Loucy (cell line): ENCODE results near the gene AMFR.
A peak's percentile ranks its signal among the peaks of the same experiment; 100 is the strongest.

Experiments used
- H2AFZ ChIP-seq: fragments of 200-600 bp; sonication (generic); 2 replicates; pipeline ENCODE4 v1.6.0; 2016; ENCODE audit warnings: antibody characterized with exemption, mild to moderate bottlenecking, low read length, moderate library complexity
- H3F3A ChIP-seq: fragments of 200-600 bp; 2 replicates; pipeline ENCODE4 v1.6.0; 2016; ENCODE audit warnings: antibody characterized with exemption, low read depth, mild to moderate bottlenecking
- H3K27me3 ChIP-seq: fragments of 200-600 bp; sonication (generic); 2 replicates; pipeline ENCODE4 v1.6.1; 2014; ENCODE audit warnings: low read length, mild to moderate bottlenecking; ENCODE audit not compliant: insufficient read depth, poor library complexity, severe bottlenecking
- H3K36me3 ChIP-seq: fragments of 200-600 bp; sonication (generic); 2 replicates; pipeline ENCODE4 v1.6.1; 2016; ENCODE audit warnings: low read length; ENCODE audit not compliant: insufficient read depth
- H3K4me1 ChIP-seq: fragments of 200-600 bp; sonication (generic); 2 replicates; pipeline ENCODE4 v1.5.1; 2014; ENCODE audit warnings: low read length, mild to moderate bottlenecking; ENCODE audit not compliant: insufficient read depth, poor library complexity, severe bottlenecking
- H3K4me2 ChIP-seq: fragments of 200-600 bp; sonication (generic); 2 replicates; pipeline ENCODE4 v1.6.0; 2014; ENCODE audit warnings: antibody characterized with exemption, low read length, low read depth, mild to moderate bottlenecking; ENCODE audit not compliant: poor library complexity, severe bottlenecking
- H3K4me3 ChIP-seq: fragments of 200-600 bp; sonication (generic); 2 replicates; pipeline ENCODE4 v1.5.1; 2014; ENCODE audit warnings: low read length, mild to moderate bottlenecking, mixed read lengths; ENCODE audit not compliant: poor library complexity, severe bottlenecking
- H3K79me2 ChIP-seq: fragments of 200-600 bp; sonication (generic); 2 replicates; pipeline ENCODE4 v1.6.1; 2014; ENCODE audit warnings: low read length; ENCODE audit not compliant: insufficient read depth
- H3K9ac ChIP-seq: fragments of 200-600 bp; sonication (generic); 2 replicates; pipeline ENCODE4 v1.6.0; 2014; ENCODE audit warnings: mild to moderate bottlenecking, low read depth, low read length, moderate library complexity; ENCODE audit not compliant: poor library complexity, severe bottlenecking
- H3K9me2 ChIP-seq: fragments of 200-600 bp; sonication (generic); replicated peaks from 2 replicates; pipeline ENCODE4 v1.6.1; 2016; ENCODE audit warnings: low read depth, low read length, mixed read lengths
- H3K9me3 ChIP-seq: fragments of 200-600 bp; sonication (generic); 2 replicates; pipeline ENCODE4 v1.6.1; 2014; ENCODE audit warnings: mild to moderate bottlenecking, antibody characterized with exemption, low read length, low read depth; ENCODE audit not compliant: insufficient read depth
- H4K20me1 ChIP-seq: fragments of 200-600 bp; sonication (generic); 2 replicates; pipeline ENCODE4 v1.6.0; 2014; ENCODE audit warnings: antibody characterized with exemption, low read length, mild to moderate bottlenecking; ENCODE audit not compliant: insufficient read depth, poor library complexity, severe bottlenecking
- EZH2phosphoT487 ChIP-seq: fragments of 200-600 bp; IDR thresholded peaks from 2 replicates; pipeline ENCODE4 v1.6.1; 2018; ENCODE audit warnings: antibody characterized with exemption, mild to moderate bottlenecking, moderate library complexity, borderline replicate concordance
- TF ChIP-seq, protein P1 (sequence below): fragments of 200-600 bp; sonication (generic); conservative IDR thresholded peaks from 2 replicates; pipeline ENCODE4 v1.5.1; 2014; ENCODE audit warnings: mild to moderate bottlenecking, antibody characterized with exemption, low read length

AMFR gene

DNA sequence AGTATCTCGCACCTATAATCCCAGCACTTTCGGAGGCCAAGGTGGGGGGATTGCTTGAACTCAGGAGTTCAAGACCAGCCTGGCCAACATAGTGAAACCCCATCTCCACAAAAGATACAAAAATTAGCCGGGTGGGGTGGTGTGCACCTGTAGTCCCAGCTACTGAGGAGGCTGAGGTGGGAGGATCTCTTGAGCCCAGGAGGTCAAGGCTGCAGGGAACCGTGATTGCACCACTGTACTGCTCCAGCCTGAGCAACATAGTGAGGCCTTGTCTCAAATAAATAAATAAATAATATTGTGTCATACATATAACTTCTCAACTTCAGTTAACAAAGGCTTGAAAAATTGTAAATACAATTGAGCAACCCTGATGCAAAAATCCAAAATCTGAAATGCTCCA is 8.2 kb downstream of the AMFR start:
- TF ChIP-seq EZH2phosphoT487 = no peak
- TF ChIP-seq, protein P1, sequence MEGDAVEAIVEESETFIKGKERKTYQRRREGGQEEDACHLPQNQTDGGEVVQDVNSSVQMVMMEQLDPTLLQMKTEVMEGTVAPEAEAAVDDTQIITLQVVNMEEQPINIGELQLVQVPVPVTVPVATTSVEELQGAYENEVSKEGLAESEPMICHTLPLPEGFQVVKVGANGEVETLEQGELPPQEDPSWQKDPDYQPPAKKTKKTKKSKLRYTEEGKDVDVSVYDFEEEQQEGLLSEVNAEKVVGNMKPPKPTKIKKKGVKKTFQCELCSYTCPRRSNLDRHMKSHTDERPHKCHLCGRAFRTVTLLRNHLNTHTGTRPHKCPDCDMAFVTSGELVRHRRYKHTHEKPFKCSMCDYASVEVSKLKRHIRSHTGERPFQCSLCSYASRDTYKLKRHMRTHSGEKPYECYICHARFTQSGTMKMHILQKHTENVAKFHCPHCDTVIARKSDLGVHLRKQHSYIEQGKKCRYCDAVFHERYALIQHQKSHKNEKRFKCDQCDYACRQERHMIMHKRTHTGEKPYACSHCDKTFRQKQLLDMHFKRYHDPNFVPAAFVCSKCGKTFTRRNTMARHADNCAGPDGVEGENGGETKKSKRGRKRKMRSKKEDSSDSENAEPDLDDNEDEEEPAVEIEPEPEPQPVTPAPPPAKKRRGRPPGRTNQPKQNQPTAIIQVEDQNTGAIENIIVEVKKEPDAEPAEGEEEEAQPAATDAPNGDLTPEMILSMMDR = no peak
- H3K4me3 ChIP-seq = no peak overlapping the region
- H3K36me3 ChIP-seq = peaks cover 10% of the 10 kb centered on the region; the same call in 1 of the 2 replicates
- no peaks in the 10 kb centered on the region for H3K9me3 ChIP-seq
- H4K20me1 ChIP-seq = peaks cover 36% of the 10 kb centered on the region
- no peak overlapping the region for H2AFZ ChIP-seq
- H3K9me2 ChIP-seq = no peaks in the 10 kb centered on the region
- peaks cover 59% of the 10 kb centered on the region for H3K79me2 ChIP-seq
- H3F3A ChIP-seq = no peaks in the 10 kb centered on the region
- peaks cover 28% of the 10 kb centered on the region for H3K4me1 ChIP-seq
- H3K9ac ChIP-seq = no peak overlapping the region
- H3K27me3 ChIP-seq = no peaks in the 10 kb centered on the region
- H3K4me2 ChIP-seq = peak overlapping the region; percentile 18

DNA sequence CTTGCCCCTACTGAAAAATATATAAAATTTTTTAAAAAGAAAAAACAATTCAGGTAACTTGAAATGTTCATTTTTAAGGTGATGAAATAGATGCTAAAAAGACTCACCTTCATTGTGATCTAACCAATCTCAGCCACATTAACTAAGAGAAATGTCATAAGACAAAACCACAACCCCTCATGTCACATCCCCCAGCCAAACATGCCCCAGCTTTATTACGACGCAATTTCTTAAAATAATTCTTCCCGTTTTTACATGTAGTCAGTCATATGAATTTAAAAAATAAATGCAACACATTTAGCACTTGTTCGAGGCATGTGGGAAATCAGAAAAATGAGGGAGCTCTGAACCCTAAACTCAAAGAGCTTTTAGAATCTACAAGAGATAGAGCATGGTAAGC is 9.5 kb downstream of the AMFR start:
- H3K27me3 ChIP-seq = no peaks in the 10 kb centered on the region
- no peaks in the 10 kb centered on the region for H3K9me3 ChIP-seq
- H3K9me2 ChIP-seq = no peaks in the 10 kb centered on the region
- peaks cover 15% of the 10 kb centered on the region for H3K4me1 ChIP-seq
- peaks cover 22% of the 10 kb centered on the region; the same call in 1 of the 2 replicates for H3K36me3 ChIP-seq
- H3K79me2 ChIP-seq = peaks cover 47% of the 10 kb centered on the region
- peaks cover 29% of the 10 kb centered on the region for H4K20me1 ChIP-seq
- TF ChIP-seq, protein P1 = no peak
- no peak for TF ChIP-seq EZH2phosphoT487
- no peak overlapping the region for H3K4me2 ChIP-seq
- H3K9ac ChIP-seq = no peak overlapping the region
- no peak overlapping the region for H3K4me3 ChIP-seq
- H3F3A ChIP-seq = no peaks in the 10 kb centered on the region
- H2AFZ ChIP-seq = no peak overlapping the region

DNA sequence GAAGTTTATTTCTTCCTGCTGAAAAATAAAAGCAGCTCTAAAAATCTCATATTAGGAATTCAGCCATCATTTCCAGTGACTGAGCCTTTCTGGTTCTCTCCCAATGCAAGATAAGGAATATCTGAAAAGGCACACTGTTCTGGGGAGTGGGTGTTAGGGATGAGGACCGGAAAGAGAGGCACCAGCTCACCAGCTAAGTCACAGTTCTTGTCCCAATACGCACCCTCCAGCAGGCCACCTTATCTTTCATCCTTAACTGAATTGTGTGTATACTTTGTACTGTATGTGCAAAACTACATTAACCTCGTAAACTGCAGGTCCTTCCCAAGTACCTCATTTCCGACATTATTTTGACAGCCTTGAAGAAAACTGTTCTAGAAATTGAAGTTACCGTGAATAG is 11.0 kb downstream of the AMFR start:
- no peak for TF ChIP-seq EZH2phosphoT487
- TF ChIP-seq, protein P1 = no peak
- Histone ChIP-seq H3K9me3 (no peaks in the 10 kb centered on the region), H3K9ac (no peak overlapping the region), H3K4me2 (no peak overlapping the region), H3K27me3 (no peaks in the 10 kb centered on the region), H3F3A (no peaks in the 10 kb centered on the region), H3K79me2 (peaks cover 33% of the 10 kb centered on the region), H4K20me1 (peaks cover 19% of the 10 kb centered on the region), H3K4me3 (no peak overlapping the region), H3K36me3 (peaks cover 37% of the 10 kb centered on the region), H2AFZ (no peak overlapping the region), H3K4me1 (peaks cover 6% of the 10 kb centered on the region), H3K9me2 (no peaks in the 10 kb centered on the region)
